Trophoblast cell (in vitro differentiated cells and primary cell): Measurements from ENCODE around the gene FHIT.

ENCODE experiments used
- DNase-seq, 2 donors: peaks; one replicate each; pipeline ENCODE4 v3.0.0-alpha.2; 2016
- H2AFZ ChIP-seq: 2 replicates; pipeline ENCODE4 v1.6.1; 2013; ENCODE audit warnings: low read length, moderate library complexity, mild to moderate bottlenecking; ENCODE audit not compliant: insufficient read depth, poor library complexity
- H2AK5ac ChIP-seq: 2 replicates; pipeline ENCODE4 v1.6.1; 2013; ENCODE audit warnings: mild to moderate bottlenecking, low read length
- H2BK120ac ChIP-seq: 2 replicates; pipeline ENCODE4 v1.6.1; 2013; ENCODE audit warnings: low read length, mild to moderate bottlenecking, moderate library complexity; ENCODE audit not compliant: insufficient read depth, poor library complexity
- H2BK12ac ChIP-seq: 2 replicates; pipeline ENCODE4 v1.6.1; 2013; ENCODE audit warnings: mild to moderate bottlenecking, low read length, moderate library complexity
- H2BK5ac ChIP-seq: 2 replicates; pipeline ENCODE4 v1.6.1; 2013; ENCODE audit warnings: low read length, low read depth, moderate library complexity, mild to moderate bottlenecking; ENCODE audit not compliant: poor library complexity
- H3K14ac ChIP-seq: 2 replicates; pipeline ENCODE4 v1.6.1; 2013; ENCODE audit warnings: mild to moderate bottlenecking, low read length
- H3K18ac ChIP-seq: 2 replicates; pipeline ENCODE4 v1.6.1; 2013; ENCODE audit warnings: mild to moderate bottlenecking, low read length
- H3K23ac ChIP-seq: 2 replicates; pipeline ENCODE4 v1.6.1; 2013; ENCODE audit warnings: low read length
- H3K27ac ChIP-seq: 2 replicates; pipeline ENCODE4 v1.5.1; 2013; ENCODE audit warnings: low read depth, mild to moderate bottlenecking, inconsistent platforms, low read length, moderate library complexity
- H3K27me3 ChIP-seq: 2 replicates; pipeline ENCODE4 v1.6.1; 2013; ENCODE audit warnings: inconsistent platforms, mild to moderate bottlenecking, low read length, moderate library complexity; ENCODE audit not compliant: insufficient read depth
- H3K36me3 ChIP-seq, 2 experiments: 1 replicate in 1 of 2; 2 replicates in 1 of 2; pipeline ENCODE4 v1.6.1; 2013; ENCODE audit warnings: low read length in 2 of 2, mild to moderate bottlenecking in 2 of 2, moderate library complexity in 1 of 2; ENCODE audit not compliant: insufficient read depth in 2 of 2, control insufficient read depth in 1 of 2
- H3K4ac ChIP-seq: 2 replicates; pipeline ENCODE4 v1.6.1; 2013; ENCODE audit warnings: low read depth, mild to moderate bottlenecking, low read length, moderate library complexity
- H3K4me1 ChIP-seq, 2 experiments: 1 replicate in 1 of 2; 2 replicates in 1 of 2; pipeline ENCODE4 v1.6.1; 2013; ENCODE audit warnings: low read length in 2 of 2, mild to moderate bottlenecking in 2 of 2, moderate library complexity in 1 of 2; ENCODE audit not compliant: insufficient read depth in 2 of 2, control insufficient read depth in 1 of 2
- H3K4me2 ChIP-seq: 2 replicates; pipeline ENCODE4 v1.6.1; 2013; ENCODE audit warnings: inconsistent platforms, mild to moderate bottlenecking, low read length, moderate library complexity
- H3K4me3 ChIP-seq: 2 replicates; pipeline ENCODE4 v1.5.1; 2013; ENCODE audit warnings: mild to moderate bottlenecking, low read depth, low read length, inconsistent platforms
- H3K79me1 ChIP-seq: one replicate; pipeline ENCODE4 v1.6.1; 2013; ENCODE audit warnings: low read length
- H3K79me2 ChIP-seq: 2 replicates; pipeline ENCODE4 v1.6.1; 2013; ENCODE audit warnings: low read length, mild to moderate bottlenecking; ENCODE audit not compliant: control insufficient read depth, insufficient read depth, poor library complexity
- H3K9ac ChIP-seq: 2 replicates; pipeline ENCODE4 v1.6.1; 2013; ENCODE audit warnings: mild to moderate bottlenecking, low read length
- H3K9me3 ChIP-seq: 2 replicates; pipeline ENCODE4 v1.6.1; 2013; ENCODE audit warnings: low read depth, mild to moderate bottlenecking, control low read depth, inconsistent platforms, low read length; ENCODE audit not compliant: insufficient read depth
- H4K12ac ChIP-seq: 2 replicates; pipeline ENCODE4 v1.6.1; 2013; ENCODE audit warnings: low read depth, mild to moderate bottlenecking, low read length, moderate library complexity
- H4K8ac ChIP-seq: 2 replicates; pipeline ENCODE4 v1.6.1; 2013; ENCODE audit warnings: low read depth, mild to moderate bottlenecking, low read length, moderate library complexity
- H4K91ac ChIP-seq: one replicate; pipeline ENCODE4 v1.6.1; 2013; ENCODE audit warnings: low read depth, mild to moderate bottlenecking, low read length, moderate library complexity
- WGBS: extraction: QIAGEN DNeasy Blood & Tissue Kit; methylation state at CpG from one replicate; pipeline ENCODE4 v1.1.7; 2013; ENCODE audit warnings: missing lambda C conversion rate; ENCODE audit not compliant: insufficient read length, insufficient coverage; ENCODE audit errors: extremely low coverage; 5-methylcytosine and 5-hydroxymethylcytosine counted together

The FHIT gene

GRCh38 chr3:60698117-60698516 lies 553.1 kb downstream of the FHIT start:
- H3K14ac ChIP-seq = no peak overlapping the region
- no peak overlapping the region for H2AK5ac ChIP-seq
- H2BK12ac ChIP-seq = no peak overlapping the region
- H3K36me3 ChIP-seq = no peaks in the 10 kb centered on the region
- H3K23ac ChIP-seq = no peak overlapping the region
- no peak overlapping the region for H3K18ac ChIP-seq
- no peak overlapping the region for H2BK5ac ChIP-seq
- H3K4ac ChIP-seq = no peak overlapping the region
- H4K8ac ChIP-seq = no peak overlapping the region
- H4K12ac ChIP-seq = no peak overlapping the region
- no peaks in the 10 kb centered on the region for H3K79me2 ChIP-seq
- whole genome bisulfite sequencing = no CpG with 5 or more reads among the region's 3 CpGs
- H3K4me2 ChIP-seq = no peak overlapping the region
- H3K27ac ChIP-seq = no peak overlapping the region
- no peak overlapping the region for H3K9ac ChIP-seq
- no peak overlapping the region for H2AFZ ChIP-seq
- no peak for DNase-seq
- no peaks in the 10 kb centered on the region for H3K79me1 ChIP-seq
- H3K9me3 ChIP-seq = no peaks in the 10 kb centered on the region
- H2BK120ac ChIP-seq = no peak overlapping the region
- H3K4me3 ChIP-seq = no peak overlapping the region
- H3K4me1 ChIP-seq = no peaks in the 10 kb centered on the region
- no peak overlapping the region for H4K91ac ChIP-seq
- H3K27me3 ChIP-seq = no peaks in the 10 kb centered on the region

GRCh38 chr3:60697132-60697531 lies 554.1 kb downstream of the FHIT start:
- Histone ChIP-seq H3K4me3 (no peak overlapping the region), H3K9ac (no peak overlapping the region), H3K27me3 (no peaks in the 10 kb centered on the region), H3K36me3 (no peaks in the 10 kb centered on the region), H2AFZ (no peak overlapping the region), H4K8ac (no peak overlapping the region), H3K18ac (no peak overlapping the region), H2AK5ac (no peak overlapping the region), H3K9me3 (no peaks in the 10 kb centered on the region), H3K79me1 (no peaks in the 10 kb centered on the region), H3K23ac (no peak overlapping the region), H3K79me2 (no peaks in the 10 kb centered on the region), H2BK12ac (no peak overlapping the region), H4K91ac (no peak overlapping the region), H2BK5ac (no peak overlapping the region), H3K4me2 (no peak overlapping the region), H4K12ac (no peak overlapping the region), H3K27ac (no peak overlapping the region), H2BK120ac (no peak overlapping the region), H3K14ac (no peak overlapping the region), H3K4ac (no peak overlapping the region), H3K4me1 (no peaks in the 10 kb centered on the region)
- DNase-seq = no peak

GRCh38 chr3:60696428-60697125 lies 554.7 kb downstream of the FHIT start:
- no peaks in the 10 kb centered on the region for H3K9me3 ChIP-seq
- H4K91ac ChIP-seq = no peak overlapping the region
- no peak overlapping the region for H3K14ac ChIP-seq
- H2BK5ac ChIP-seq = no peak overlapping the region
- no peak overlapping the region for H4K12ac ChIP-seq
- no peak overlapping the region for H2BK12ac ChIP-seq
- H2BK120ac ChIP-seq = no peak overlapping the region
- H3K79me1 ChIP-seq = no peaks in the 10 kb centered on the region
- no peak overlapping the region for H2AK5ac ChIP-seq
- H2AFZ ChIP-seq = no peak overlapping the region
- WGBS = no CpG with 5 or more reads among the region's 5 CpGs
- H3K4me3 ChIP-seq = no peak overlapping the region
- H4K8ac ChIP-seq = no peak overlapping the region
- no peaks in the 10 kb centered on the region for H3K27me3 ChIP-seq
- H3K36me3 ChIP-seq = no peaks in the 10 kb centered on the region
- DNase-seq = no peak
- no peak overlapping the region for H3K23ac ChIP-seq
- no peak overlapping the region for H3K27ac ChIP-seq
- H3K4me2 ChIP-seq = no peak overlapping the region
- no peak overlapping the region for H3K9ac ChIP-seq
- H3K79me2 ChIP-seq = no peaks in the 10 kb centered on the region
- H3K4ac ChIP-seq = no peak overlapping the region
- no peaks in the 10 kb centered on the region for H3K4me1 ChIP-seq
- H3K18ac ChIP-seq = no peak overlapping the region

- no peaks in the 10 kb centered on the region for H3K79me1 ChIP-seq
- no peak overlapping the region for H2BK120ac ChIP-seq
- no peak overlapping the region for H3K9ac ChIP-seq
- H3K18ac ChIP-seq = no peak overlapping the region
- DNase-seq = peak; percentile 5 to 53
- H2AFZ ChIP-seq = no peak overlapping the region
- H3K4me3 ChIP-seq = no peak overlapping the region
- H3K23ac ChIP-seq = no peak overlapping the region
- no peak overlapping the region for H2BK5ac ChIP-seq
- H3K79me2 ChIP-seq = no peaks in the 10 kb centered on the region
- no peak overlapping the region for H2BK12ac ChIP-seq
- H3K27ac ChIP-seq = no peak overlapping the region
- no CpG with 5 or more reads among the region's 2 CpGs for WGBS
- no peak overlapping the region for H4K8ac ChIP-seq
- no peak overlapping the region for H3K14ac ChIP-seq
- no peak overlapping the region for H4K91ac ChIP-seq
- H3K4me2 ChIP-seq = no peak overlapping the region
- no peaks in the 10 kb centered on the region for H3K9me3 ChIP-seq
- H3K36me3 ChIP-seq = no peaks in the 10 kb centered on the region
- no peak overlapping the region for H2AK5ac ChIP-seq
- no peaks in the 10 kb centered on the region for H3K27me3 ChIP-seq
- no peak overlapping the region for H3K4ac ChIP-seq
- H3K4me1 ChIP-seq = no peaks in the 10 kb centered on the region
- no peak overlapping the region for H4K12ac ChIP-seq
Observed at GRCh38 chr3:60675424-60675823, 575.8 kb downstream of the FHIT start.
